Heart left ventricle (tissue), 11 donors: Measurements from ENCODE around the gene E2F6. TPM values are rescaled to one million over a fixed set of nuclear protein-coding genes. Genes with fewer than 3 reads are reported as not detected.

Experiments used
- polyA plus RNA-seq, 2 donors: library from polyadenylated mRNA; stranded (reverse); fragments of 200-250 nt; gene quantifications; one replicate each; pipeline ENCODE4 v1.2.3, GENCODE V29; 2013
- total RNA-seq, 9 donors: library from RNA; depleted of rRNA in 2 of 9; stranded (reverse); fragments of >200 nt in 2 of 9; fragmentation: NEBNext Ultra II Directional in 3 of 9; extraction: Animal tissue kit (Norgen Biotek cat#: 25700) in 3 of 9; gene quantifications; one replicate each; pipeline versions ENCODE4 v1.1.0 to v1.2.4, GENCODE V29; 2016 to 2023
- donor health status: ischemic (EF 13 %, LVEDD 7.1; RV severe dilation, severe dysfunction).
- donor health status: healthy with polysubstance abuse.
- donor health status: DM: no; HTN: yes; CAD: no.
- donor health status: DM: no; HTN: no; CAD: no.
- donor health status: ischemic (EF 25% LVEDD 5.7; RV mildly dilated, moderate dysfunction).
- donor health status: healthy.
- donor health status: DM: yes; HTN: yes; CAD: no.
- donor health status: PGD.
- donor health status: nonischemic (EF 23%, LVEDD 6.1; RV moderate dilation, normal function).

Gene E2F6
- total and polyA plus RNA-seq, 11 donors, result 8.7 to 20.4 (median 15.0) TPM

Other genes starting within 250 kb of the E2F6 start
- gene ROCK2, start 121.5 kb downstream of the E2F6 start, total RNA-seq, result 10 to 100 TPM; 25.3 to 44.3 (median 39.0) TPM
- gene ROCK2, start 121.5 kb downstream of the E2F6 start, polyA plus RNA-seq, result 10 to 100 TPM in 1 of 2 donors, 1 to 10 TPM in 1; 6.1 to 14.3 TPM
- gene GREB1, start 67.9 kb upstream of the E2F6 start, total RNA-seq, result 10 to 100 TPM in 1 of 9 donors, 1 to 10 TPM in 8; 3.1 to 11.5 (median 5.7) TPM
- 1 to 10 TPM; 1.4 to 4.0 TPM for gene GREB1, start 67.9 kb upstream of the E2F6 start, polyA plus RNA-seq
- under 1 TPM in 1 of 9 donors, not detected in 8; 0.16 TPM for gene NTSR2, start 204.0 kb upstream of the E2F6 start, total RNA-seq
- gene NTSR2, start 204.0 kb upstream of the E2F6 start, polyA plus RNA-seq, result under 1 TPM in 1 of 2 donors, not detected in 1; 0.04 TPM